Subcutaneous adipose tissue (tissue), 4 donors: ENCODE results near the gene CD200. TPM values are rescaled to one million over a fixed set of nuclear protein-coding genes. Genes with fewer than 3 reads are reported as not detected.

Experiments
- CTCF ChIP-seq: fragments of 450-650 bp; IDR thresholded peaks from one replicate; pipeline ENCODE4 v1.5.1; 2016; ENCODE audit warnings: low read depth, mild to moderate bottlenecking, control low read depth, antibody characterized with exemption, moderate library complexity
- total RNA-seq, 4 donors: library from RNA; depleted of rRNA; stranded (reverse); fragments of >200 nt; gene quantifications; one replicate each; pipeline ENCODE4 v1.1.0, GENCODE V29; 2016

CD200 gene
- 10 to 100 TPM in 1 of 4 donors, 1 to 10 TPM in 3; 2.6 to 10.2 (median 6.7) TPM for total RNA-seq

GRCh38 chr3:112333002-112333380 is at the start of gene CD200:
Gene CD200 (plus strand): TSS chr3:112333156. CDS start chr3:112333213, 57 bp downstream.
- no peak for TF ChIP-seq CTCF

GRCh38 chr3:112289011-112289410 is 43.9 kb upstream of the CD200 start:
- no peak for TF ChIP-seq CTCF

GRCh38 chr3:112293368-112294321 is 39.3 kb upstream of the CD200 start, which contains the start of gene SLC9C1:
Gene SLC9C1 (minus strand): TSS chr3:112294216. CDS start chr3:112286791, 7,425 bp downstream.
- TF ChIP-seq CTCF: no peak

GRCh38 chr3:112297714-112298113 is 35.2 kb upstream of the CD200 start:
- no peak for TF ChIP-seq CTCF

GRCh38 chr3:112298781-112299180 is 34.2 kb upstream of the CD200 start:
- TF ChIP-seq CTCF: no peak

GRCh38 chr3:112302150-112302830 is 30.7 kb upstream of the CD200 start:
- no peak for TF ChIP-seq CTCF
